GM19025 (cell line): ENCODE measurements around the gene VEGFA.

Experiments used
- ATAC-seq: cut with Tn5 transposase; IDR thresholded peaks from one replicate; pipeline ENCODE4 v1.9.1; 2021; ENCODE audit warnings: mild to moderate bottlenecking, low read depth, moderate library complexity; ENCODE audit not compliant: unreplicated experiment

VEGFA gene

DNA sequence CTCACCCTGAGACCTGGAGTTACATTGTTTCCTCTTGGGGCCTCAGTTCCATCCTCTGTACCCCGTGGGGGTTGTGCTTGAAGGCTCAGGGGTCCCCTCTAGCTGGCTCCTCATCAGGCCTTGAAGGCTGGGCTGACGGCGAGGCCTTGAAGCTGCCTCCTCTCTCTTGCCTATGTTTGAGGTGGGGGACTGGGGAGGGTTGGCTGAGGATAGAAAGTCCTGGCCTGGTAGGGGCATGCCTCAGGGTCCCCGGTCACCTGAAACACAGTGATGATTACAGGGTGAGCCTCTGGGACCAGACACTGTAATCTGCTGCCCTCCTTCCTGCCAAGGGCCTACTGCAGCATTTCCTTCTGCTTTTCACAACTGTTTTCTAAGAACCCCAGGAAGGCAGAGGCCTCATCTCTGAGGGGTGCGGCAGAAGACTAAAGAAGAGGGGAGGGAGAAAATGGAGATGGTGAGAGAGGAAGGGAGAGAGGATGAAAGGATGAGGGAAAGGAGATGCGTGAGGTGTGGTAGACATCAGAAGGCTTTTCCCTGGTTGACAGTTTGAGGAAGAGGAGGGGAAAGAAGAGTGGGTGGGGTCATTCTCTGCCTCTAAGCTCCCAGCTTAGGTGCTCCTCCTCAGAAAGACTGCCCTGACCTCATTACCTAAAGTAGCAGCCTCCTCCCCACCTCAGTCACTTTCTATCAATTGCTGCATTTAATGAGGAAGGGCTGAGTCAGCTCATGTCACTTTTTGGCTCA lies 29.7 kb downstream of the VEGFA start:
- ATAC-seq = no peak

DNA sequence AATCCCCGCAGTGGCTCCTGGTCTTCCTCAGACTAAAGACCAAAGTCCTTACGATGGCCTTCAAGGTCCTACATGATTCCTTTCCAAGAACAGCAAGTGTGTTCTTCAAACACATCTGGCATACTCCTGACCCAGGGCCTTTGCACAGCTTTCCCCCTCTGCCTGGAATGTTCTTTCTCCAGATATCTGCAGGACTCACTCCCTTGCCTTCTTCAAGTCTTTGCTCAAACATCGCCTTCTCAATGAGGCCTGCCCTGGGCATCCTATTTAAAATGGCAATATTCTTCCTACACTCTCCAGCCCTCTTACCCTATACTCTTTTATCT lies 30.2 kb downstream of the VEGFA start:
- ATAC-seq = no peak

DNA sequence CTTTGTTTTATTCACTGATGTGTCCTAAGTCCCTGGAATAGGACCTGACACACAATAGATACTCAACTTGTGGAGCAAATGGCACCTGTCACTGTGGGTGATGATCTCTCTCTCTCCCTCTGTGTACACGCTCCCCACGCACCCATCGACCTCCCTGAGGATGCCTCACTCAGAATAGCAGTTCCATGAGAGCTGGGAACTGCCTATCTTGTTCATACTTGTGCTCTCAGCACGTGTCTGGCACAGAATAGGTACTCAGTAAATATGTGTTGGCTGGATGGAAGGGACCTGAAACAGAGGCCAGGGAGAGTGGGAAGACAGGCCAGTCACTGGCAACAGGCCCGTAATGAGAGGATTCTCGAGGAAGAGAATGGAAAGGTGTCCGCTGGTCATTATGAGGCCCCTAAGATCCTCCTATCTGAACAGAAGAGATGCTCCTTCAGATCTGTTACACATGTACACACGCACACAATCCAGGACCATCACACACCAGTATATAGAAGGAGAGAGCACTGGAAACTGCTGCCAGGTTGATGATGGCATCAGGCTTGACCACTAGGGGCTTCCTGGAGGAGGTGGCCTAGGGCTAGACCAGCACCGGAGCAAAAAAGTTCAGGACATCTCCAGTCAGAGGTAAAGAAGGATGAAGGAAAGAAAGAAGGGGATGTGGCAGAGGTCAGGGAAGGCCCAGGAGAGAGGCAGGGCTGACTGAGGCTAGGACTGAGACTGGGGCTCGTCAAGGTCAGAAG lies 30.9 kb downstream of the VEGFA start:
- no peak for ATAC-seq

DNA sequence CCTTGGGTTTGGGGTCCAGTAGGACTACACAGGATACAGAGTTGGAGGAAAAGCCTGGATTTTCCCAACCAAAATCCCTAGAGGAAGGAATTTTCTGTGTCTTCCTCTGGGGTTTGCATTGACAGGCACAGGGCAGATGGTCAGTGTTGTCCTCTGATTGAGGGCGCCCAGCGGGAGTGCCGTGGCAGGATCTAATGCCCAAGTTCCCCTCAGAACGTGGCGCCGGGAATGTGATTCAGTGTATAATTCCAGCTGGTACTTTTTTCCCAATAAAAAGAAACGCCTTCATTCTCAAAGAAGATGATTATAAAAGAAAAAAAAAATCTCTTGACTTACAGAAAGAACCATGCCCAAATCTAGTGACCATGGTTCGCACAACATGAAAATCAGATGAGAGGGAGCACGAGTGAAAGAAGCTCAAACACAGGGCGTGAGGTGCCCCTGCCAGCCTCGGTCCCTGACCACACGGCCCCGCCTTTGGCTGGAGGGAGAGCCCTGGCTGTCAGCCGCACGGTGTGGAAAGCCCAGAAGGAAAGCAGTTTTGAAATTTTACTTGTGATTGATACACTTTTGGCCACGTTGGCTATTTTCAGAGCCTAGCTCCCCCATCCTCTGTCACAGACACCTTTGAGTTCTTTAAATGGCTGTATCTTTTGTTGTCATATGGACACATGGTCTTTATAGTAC lies 31.6 kb downstream of the VEGFA start:
- ATAC-seq = no peak

- no peak for ATAC-seq
Measured at GRCh38 chr6:43803055-43803782, 33.2 kb downstream of the VEGFA start.

- no peak for ATAC-seq
Measured at GRCh38 chr6:43803783-43804549, 34.0 kb downstream of the VEGFA start.

DNA sequence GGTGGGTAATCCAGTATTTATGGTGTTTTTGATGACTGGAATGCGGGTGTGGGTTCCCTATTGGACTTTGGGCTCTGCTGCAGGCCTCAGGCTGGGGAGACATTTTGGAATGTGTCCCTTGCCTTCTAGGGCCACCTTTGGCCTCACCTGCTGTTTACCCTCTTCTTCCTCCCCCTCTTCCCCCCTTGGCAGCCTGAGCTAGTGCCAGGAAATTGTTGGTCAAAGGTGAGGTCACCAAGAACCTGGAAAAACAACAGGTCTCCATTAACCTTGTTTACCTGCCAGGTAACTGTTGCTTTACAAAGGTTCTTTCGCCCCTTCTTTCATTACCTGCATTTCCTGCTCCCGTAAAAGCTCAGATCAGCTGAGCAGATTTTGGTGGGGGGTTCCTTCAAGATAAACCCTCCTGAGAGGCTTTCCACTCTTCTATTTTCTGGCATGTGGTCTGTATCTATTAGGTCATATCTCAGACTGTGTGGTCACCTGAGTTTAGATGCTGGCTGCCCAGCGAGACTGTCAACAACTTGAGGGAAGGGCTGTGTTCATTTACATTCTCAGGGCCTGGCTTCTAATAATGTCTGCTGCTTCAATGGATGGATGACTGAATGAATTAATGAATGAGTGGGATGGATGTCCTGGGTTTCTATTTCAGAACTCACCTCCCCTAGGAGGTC lies 34.7 kb downstream of the VEGFA start:
- no peak for ATAC-seq

GRCh38 chr6:43805699-43806042 lies 35.7 kb downstream of the VEGFA start:
- ATAC-seq = no peak

GRCh38 chr6:43806043-43806757 lies 36.2 kb downstream of the VEGFA start:
- ATAC-seq = no peak

DNA sequence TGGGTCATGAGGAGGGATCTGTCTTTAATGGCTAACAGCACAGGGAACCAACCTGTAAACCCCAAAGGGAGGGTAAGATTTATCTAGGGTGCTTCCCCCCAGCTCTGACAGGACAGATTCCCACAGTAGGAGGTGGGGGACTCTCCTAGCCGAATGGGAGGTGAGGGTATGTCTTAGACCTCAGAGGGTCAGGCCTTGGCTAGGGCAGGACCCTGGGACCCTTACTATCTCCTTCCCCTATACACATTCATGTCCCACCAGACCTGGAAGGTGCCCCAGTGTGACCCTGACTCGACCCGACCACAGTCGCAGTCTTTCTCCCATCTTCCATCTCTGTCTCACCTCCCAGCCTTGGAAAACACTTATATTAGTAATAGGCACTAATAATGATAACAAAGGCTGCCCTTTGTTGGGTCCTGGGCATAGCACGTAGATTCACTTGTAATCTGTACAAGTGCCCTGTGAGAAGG lies 36.8 kb downstream of the VEGFA start:
- ATAC-seq = no peak

DNA sequence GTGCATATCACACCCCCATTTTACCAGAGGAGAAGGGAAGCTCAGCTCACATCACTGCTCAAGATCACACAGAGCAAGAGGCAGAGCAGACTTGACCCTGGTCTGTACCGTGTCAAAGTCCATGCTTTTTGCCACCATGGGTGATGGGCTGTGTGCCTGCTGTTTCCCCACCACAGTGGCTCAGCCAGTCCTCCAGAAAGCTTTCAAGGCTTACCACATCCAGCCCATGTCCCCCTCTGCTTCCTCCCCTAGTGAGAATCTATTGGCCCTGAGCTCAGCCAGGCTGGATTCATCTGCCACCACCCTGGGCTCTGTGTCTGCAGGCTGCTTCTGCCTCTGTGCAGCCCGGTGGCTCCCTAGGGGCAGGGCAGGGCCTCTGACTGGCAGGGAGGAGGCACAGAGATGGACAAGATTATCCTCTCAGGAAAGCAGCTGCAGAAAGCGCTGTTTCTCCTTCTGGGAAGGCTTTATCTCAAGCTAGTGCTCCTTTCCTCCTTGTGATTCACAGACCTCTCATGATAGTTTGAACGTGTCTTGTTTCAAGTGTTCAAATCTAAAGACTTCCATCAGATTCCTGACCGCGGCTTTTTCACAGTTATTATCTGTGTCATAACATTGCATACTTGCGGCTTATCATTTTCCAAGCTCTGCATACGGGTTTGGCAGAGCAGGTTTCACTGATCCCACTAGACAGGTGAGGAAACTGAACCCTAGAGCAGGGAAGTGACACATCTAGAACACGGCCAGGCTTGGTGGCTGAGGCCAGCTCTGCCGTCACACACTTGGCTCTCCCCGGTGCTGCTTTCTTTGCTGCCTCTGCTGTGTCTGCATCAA lies 37.4 kb downstream of the VEGFA start:
- ATAC-seq = no peak

DNA sequence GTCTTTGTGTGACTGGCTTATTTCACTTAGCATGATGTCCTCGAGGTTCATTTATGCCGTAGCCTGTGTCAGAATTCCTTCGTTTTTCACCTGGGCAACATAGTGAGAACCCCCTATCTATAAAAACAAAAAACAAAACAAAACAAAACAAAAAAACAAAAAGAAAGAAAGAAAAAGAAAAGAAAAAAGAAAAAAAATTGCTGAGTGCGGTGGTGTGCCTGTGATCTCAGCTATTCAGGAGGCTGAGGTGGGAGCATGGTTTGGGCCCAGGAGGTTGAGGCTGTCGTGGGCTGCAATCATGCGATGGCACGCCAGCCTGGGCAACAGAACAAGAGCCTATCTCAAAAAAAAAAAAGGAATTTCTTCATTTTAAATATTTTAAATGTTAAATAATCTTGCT lies 38.4 kb downstream of the VEGFA start:
- no peak for ATAC-seq

GRCh38 chr6:43809417-43810305 lies 39.6 kb downstream of the VEGFA start:
- no peak for ATAC-seq

- no peak for ATAC-seq
Measured at GRCh38 chr6:43810965-43811732, 41.1 kb downstream of the VEGFA start.

DNA sequence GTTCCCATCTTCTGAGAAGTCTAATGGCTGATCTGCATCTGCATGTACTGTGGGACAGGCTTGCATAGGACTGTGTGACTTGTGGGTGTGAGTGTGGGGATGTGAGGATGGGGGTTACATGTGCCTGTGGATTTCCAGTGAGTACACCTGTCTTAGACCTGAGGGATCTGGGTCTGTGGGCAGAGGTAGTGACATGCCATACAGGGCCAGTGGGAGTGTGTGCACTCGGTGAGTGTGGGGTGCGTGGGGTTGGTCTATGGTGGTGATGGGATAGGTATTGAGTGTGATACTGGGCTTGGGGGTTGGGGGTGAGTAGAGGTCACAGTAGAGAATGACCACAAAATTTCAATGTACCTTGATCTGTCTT lies 41.7 kb downstream of the VEGFA start:
- ATAC-seq = no peak

DNA sequence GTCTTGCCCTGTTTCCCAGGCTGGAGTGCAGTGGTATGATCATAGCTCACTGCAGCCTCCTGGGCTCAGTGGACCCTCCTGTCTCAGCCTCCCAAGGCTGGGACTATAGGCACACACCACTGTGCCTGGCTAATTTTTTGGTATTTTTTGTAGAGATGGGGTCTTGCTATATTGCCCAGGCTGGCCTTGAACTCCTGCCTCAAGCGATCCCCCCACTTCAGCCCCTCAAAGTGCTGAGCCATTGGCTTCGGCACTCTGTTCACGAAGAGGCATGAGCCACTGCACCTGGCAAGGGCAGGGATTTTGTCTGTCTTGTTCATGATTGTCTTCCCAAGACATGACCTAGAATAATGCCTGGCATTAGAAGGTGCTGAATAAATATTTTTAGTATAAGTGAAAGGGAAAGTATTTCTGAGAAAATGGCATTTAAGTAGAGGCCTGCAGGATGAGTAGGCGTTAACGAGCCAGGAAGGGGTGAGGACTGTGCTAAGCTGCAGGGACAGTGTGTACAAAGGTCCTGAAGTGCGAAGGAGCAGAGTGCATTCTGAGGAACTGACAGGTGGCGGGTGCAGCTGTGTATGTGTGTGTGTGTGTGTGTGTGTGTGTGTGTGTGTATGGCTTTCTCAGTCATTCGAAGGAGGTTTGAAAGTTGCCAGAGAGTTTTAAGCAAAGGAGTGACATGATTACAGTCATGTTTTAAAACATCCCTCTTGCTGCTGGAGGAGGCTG lies 43.0 kb downstream of the VEGFA start:
- ATAC-seq = no peak
